GM13976 (cell line): ENCODE data around the gene FAM89B.

ENCODE experiments used
- DNase-seq: peaks from one replicate; pipeline ENCODE4 v3.0.0; 2012; ENCODE audit warnings: low spot score
- in situ Hi-C: fragments of 300-500 bp; cut with MboI; formaldehyde crosslinking; loops from one replicate; pipeline ENCODE4 v1.12.0; 2022; ENCODE audit warnings: low sequenced_read_pairs, mixed read lengths, inconsistent platforms; ENCODE audit not compliant: unreplicated experiment
- TF ChIP-seq, protein P1 (sequence below): IDR thresholded peaks from 2 replicates; pipeline ENCODE4 v1.5.1; 2012; ENCODE audit warnings: borderline replicate concordance, mild to moderate bottlenecking; ENCODE audit not compliant: insufficient read depth; ENCODE audit errors: extremely low read depth, missing control alignments, control extremely low read depth

Gene FAM89B

DNA sequence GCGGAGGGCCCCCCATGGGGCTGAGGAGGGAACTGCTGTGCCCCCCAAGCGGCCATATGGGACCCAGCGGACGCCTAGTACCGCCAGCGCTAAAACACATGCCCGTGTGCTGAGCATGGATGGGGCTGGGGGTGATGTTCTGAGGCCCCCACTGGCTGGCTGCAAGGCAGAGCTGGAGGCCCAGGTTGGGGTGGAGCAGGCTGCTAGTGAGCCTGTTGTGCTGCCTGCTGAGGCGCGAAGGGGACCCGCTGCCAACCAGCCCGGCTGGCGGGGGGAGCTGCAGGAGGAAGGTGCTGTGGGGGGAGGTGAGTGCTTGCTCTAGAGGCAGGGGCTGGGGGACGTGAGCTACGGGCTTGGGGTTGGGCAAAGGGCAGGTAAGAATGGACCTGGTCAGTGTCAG lies 46.4 kb downstream of the FAM89B start:
- DNase-seq: no peak
- in situ Hi-C loops: no loop called here
- TF ChIP-seq, protein P1, sequence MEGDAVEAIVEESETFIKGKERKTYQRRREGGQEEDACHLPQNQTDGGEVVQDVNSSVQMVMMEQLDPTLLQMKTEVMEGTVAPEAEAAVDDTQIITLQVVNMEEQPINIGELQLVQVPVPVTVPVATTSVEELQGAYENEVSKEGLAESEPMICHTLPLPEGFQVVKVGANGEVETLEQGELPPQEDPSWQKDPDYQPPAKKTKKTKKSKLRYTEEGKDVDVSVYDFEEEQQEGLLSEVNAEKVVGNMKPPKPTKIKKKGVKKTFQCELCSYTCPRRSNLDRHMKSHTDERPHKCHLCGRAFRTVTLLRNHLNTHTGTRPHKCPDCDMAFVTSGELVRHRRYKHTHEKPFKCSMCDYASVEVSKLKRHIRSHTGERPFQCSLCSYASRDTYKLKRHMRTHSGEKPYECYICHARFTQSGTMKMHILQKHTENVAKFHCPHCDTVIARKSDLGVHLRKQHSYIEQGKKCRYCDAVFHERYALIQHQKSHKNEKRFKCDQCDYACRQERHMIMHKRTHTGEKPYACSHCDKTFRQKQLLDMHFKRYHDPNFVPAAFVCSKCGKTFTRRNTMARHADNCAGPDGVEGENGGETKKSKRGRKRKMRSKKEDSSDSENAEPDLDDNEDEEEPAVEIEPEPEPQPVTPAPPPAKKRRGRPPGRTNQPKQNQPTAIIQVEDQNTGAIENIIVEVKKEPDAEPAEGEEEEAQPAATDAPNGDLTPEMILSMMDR: no peak

DNA sequence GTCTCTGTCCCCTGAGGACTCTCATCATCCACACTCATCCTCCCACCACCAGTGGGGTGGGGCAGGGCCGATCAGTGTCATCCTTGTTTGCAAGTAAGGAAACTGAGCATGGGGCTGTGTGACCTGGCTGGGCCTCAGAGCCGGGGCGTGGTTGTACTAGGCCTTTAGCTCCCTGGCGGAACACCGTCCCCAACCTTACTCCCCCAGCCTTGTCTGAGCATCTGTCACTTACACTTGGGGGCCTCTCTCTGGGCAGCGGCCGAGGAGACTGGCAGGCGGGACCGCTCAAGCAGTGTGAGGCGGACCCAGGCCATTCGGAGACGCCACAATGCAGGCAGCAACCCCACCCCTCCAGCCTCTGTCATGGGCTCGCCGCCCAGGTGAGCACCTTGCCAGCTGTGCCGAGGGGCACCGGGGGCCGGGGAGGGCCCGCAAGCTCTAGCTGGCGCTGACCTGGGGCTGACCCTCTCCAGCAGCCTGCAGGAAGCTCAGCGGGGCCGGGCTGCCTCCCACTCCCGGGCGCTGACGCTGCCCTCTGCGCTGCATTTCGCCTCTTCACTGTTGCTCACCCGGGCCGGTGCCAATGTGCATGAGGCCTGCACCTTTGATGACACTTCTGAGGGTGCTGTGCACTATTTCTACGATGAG lies 47.1 kb downstream of the FAM89B start:
- in situ Hi-C loops: no loop called here
- no peak for DNase-seq
- TF ChIP-seq, protein P1: no peak

DNA sequence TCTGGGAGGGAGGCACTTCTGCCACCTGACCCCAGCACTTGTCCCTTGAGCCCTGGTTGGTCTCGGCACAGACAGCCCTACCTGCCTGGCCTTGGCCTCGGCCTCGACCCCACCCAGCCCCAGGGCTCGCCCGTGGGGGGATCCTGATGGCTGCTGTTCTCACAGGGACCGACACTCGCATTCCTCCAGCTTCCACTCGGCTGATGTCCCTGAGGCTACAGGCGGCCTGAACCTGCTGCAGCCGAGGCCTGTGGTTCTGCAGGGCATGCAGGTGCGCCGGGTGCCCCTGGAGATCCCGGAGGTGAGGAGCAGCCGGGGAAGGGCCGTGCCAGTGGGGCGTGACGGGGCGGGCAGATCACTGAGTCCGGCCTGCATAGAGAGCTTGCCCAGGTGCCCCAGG lies 48.3 kb downstream of the FAM89B start:
- no peak for DNase-seq
- in situ Hi-C loops: no loop called here

DNA sequence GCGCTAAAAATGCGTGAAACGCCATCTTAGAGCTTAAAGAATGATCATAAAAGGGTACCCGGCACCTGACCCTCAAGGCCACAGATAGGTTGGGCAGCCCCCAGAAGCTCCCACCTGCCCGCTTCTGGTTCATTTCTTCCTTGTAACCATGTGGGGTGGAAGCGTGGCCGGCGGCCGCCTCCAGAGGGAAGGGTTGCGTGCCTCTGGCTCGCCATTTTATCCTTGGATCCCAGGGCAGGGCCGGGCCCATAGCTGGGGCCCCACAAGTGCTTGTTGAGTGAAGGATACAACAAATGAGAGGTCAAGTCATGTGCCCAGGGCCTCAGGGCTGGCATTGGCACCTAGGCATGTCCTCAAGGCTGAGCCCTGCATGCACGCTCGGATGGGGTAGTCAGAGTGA lies 49.1 kb downstream of the FAM89B start:
- in situ Hi-C loops: no loop called here
- TF ChIP-seq, protein P1: no peak

More for the DNA sequence above, 48.3 kb downstream of the FAM89B start:
- TF ChIP-seq, protein P1: no peak

DNA sequence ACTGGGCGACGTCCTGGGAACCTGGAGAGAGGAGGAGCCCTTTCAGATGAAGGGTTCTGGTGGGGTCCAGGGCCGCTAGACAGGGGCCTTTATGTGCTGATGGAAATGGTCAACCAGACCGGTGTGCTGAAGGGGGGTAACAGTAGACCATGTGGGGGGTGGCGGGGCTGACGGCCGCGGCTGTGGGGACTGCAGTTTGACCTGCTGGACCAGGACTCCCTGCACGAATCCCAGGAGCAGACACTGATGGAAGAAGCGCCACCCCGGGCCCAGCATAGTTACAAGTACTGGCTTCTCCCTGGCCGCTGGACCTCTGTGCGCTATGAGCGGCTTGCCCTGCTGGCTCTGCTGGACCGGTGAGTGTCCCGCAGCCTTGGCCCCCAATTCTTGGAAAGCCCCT lies 49.7 kb downstream of the FAM89B start:
- DNase-seq: no peak
- TF ChIP-seq, protein P1: no peak
- in situ Hi-C loops: no loop called here

More for the DNA sequence above, 49.1 kb downstream of the FAM89B start:
- DNase-seq: no peak

DNA sequence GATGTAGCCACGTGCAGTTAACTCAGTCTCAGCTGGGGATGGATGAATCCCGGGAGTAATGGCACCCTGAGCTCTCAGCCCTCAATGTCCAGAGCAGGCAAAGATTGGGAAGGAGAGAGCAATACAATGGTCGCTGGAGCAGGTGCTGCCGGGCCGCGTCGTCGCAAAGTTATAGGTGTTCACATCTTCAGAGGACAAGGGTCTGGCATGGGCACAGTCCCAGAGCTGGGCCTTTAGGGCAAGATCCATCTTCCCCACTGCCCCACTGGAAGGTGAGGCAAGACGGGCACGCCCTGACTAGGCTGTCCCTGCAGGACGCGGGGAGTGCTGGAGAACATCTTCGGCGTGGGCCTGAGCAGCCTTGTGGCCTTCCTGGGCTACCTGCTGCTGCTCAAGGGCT lies 50.8 kb downstream of the FAM89B start:
- in situ Hi-C loops: no loop called here
- DNase-seq: no peak
- TF ChIP-seq, protein P1: no peak
